ENCODE results near the gene CDH23. TPM values are rescaled to one million over a fixed set of nuclear protein-coding genes. Genes with fewer than 3 reads are reported as not detected.

CDH23 gene
- total RNA-seq, 1 experiment from 2014 or later, result 0.07 TPM

DNA sequence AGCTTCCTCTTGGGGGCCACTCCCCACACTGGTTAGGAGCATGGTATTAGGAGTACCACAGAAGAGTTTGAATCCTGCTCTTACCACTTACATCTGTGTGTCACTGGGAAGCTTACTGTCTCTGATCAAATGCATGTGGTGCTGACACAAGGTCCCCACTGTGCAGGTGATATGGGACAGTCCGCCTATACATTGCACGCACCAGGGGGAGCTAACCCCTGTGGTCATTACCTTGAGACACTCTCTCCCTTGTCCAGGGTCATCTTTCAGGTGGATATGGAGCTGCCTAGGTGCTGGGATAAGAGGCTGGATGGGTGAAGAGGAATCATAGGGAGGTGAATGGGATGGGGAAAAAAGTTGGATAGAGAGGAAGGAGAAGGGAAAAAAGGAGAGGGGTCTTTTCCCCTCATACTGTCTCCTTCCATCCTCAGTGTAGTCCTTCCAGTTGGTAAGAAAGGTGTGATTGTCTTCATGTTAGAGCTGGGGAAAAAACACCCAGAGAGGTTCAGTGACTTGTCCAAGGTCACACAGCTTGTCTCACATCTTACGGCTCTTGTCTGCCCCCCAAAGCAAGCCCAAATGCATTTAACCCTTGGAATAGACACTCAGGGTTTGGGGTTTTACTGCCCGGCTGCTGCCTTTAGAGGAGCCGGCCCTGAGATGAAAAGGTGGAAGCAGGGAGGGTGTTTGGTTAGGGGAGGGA is 125.9 kb downstream of the CDH23 start:
- Mint-ChIP-seq H3K27ac (ENCODE audit: unreplicated experiment) (no peak overlapping the region), H3K36me3 (ENCODE audit: insufficient read depth, unreplicated experiment) (no peaks in the 10 kb centered on the region), H3K4me3 (ENCODE audit: low read depth, unreplicated experiment) (no peak overlapping the region), H3K4me1 (ENCODE audit: low read depth, unreplicated experiment) (no peaks in the 10 kb centered on the region), H3K9me3 (ENCODE audit: low read depth, unreplicated experiment) (no peaks in the 10 kb centered on the region), H3K27me3 (ENCODE audit: unreplicated experiment) (peaks cover 84% of the 10 kb centered on the region)
- TF ChIP-seq, protein P1, sequence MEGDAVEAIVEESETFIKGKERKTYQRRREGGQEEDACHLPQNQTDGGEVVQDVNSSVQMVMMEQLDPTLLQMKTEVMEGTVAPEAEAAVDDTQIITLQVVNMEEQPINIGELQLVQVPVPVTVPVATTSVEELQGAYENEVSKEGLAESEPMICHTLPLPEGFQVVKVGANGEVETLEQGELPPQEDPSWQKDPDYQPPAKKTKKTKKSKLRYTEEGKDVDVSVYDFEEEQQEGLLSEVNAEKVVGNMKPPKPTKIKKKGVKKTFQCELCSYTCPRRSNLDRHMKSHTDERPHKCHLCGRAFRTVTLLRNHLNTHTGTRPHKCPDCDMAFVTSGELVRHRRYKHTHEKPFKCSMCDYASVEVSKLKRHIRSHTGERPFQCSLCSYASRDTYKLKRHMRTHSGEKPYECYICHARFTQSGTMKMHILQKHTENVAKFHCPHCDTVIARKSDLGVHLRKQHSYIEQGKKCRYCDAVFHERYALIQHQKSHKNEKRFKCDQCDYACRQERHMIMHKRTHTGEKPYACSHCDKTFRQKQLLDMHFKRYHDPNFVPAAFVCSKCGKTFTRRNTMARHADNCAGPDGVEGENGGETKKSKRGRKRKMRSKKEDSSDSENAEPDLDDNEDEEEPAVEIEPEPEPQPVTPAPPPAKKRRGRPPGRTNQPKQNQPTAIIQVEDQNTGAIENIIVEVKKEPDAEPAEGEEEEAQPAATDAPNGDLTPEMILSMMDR (IDR thresholded peaks at IDR 0.05; ENCODE audit: unreplicated experiment), result no peak
- CTCF ChIA-PET, result interaction anchor here (0.6 to 1.5 kb wide), 7 partner anchors 9 to 853 kb away, joined by 3 to 6 read pairs (median 4); partner anchors contain the start of gene SLC29A3
- BruUV-seq (replicated peaks), result no TSS peak
- intact Hi-C loops (cut with micrococcal nuclease; ENCODE audit: unreplicated experiment), result no loop called here
- DNase-seq, result no peak

DNA sequence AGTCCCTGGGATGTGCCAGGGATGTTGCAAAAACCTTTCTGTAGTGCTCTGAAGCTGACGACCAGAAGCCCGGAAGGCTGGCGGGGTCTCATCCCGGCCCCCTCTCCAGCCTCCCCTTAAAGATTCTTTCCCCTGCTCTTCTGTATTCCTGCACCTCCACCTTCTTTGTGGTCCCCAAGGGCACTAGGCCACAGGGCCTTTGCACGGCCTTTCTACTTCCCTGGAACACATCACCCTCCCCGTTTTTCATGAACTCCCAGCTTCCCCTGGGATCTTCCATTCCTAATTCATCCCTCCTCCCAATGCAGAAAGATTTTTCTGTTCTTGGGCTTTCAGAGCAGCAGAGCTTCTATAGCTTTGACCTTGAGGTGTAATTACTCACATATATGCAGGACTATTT is 127.0 kb downstream of the CDH23 start:
- no peak for DNase-seq
- no peaks in the 10 kb centered on the region for H3K9me3 Mint-ChIP-seq (ENCODE audit: low read depth, unreplicated experiment)
- no peak overlapping the region for H3K27ac Mint-ChIP-seq (ENCODE audit: unreplicated experiment)
- no peaks in the 10 kb centered on the region for H3K36me3 Mint-ChIP-seq (ENCODE audit: insufficient read depth, unreplicated experiment)
- CTCF ChIA-PET, result interaction anchor here (0.6 to 1.5 kb wide), 2 partner anchors 204 to 232 kb away, joined by 3 read pairs; partner anchors contain the start of gene SLC29A3
- TF ChIP-seq, protein P1 (IDR thresholded peaks at IDR 0.05; ENCODE audit: unreplicated experiment), result no peak
- no peaks in the 10 kb centered on the region for H3K4me1 Mint-ChIP-seq (ENCODE audit: low read depth, unreplicated experiment)
- no TSS peak for BruUV-seq (replicated peaks)
- no peak overlapping the region for H3K4me3 Mint-ChIP-seq (ENCODE audit: low read depth, unreplicated experiment)
- peaks cover 94% of the 10 kb centered on the region for H3K27me3 Mint-ChIP-seq (ENCODE audit: unreplicated experiment)
- intact Hi-C loops (cut with micrococcal nuclease; ENCODE audit: unreplicated experiment), result no loop called here

DNA sequence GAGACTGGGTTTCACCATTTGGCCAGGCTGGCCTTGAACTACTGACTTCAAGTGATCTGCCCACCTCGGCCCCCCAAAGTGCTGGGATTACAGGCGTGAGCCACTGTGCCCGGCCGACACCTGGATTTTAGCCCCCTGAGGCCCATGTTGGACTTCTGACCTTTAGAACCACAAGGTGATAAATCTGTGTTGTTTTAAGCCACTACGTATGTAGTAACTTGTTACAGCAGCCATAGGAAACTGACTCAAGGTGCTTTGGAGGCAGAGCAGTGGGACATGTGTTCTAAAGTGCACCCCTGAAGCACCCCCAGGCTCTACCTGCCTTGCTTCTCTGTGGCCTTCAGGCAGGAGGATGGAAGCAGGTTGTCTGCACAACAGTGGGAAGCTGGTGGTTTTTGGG is 128.4 kb downstream of the CDH23 start:
- no TSS peak for BruUV-seq (replicated peaks)
- no peak overlapping the region for H3K4me3 Mint-ChIP-seq (ENCODE audit: low read depth, unreplicated experiment)
- no peaks in the 10 kb centered on the region for H3K36me3 Mint-ChIP-seq (ENCODE audit: insufficient read depth, unreplicated experiment)
- no peaks in the 10 kb centered on the region for H3K4me1 Mint-ChIP-seq (ENCODE audit: low read depth, unreplicated experiment)
- H3K27me3 Mint-ChIP-seq (ENCODE audit: unreplicated experiment), result peaks cover 100% of the 10 kb centered on the region
- TF ChIP-seq, protein P1 (IDR thresholded peaks at IDR 0.05; ENCODE audit: unreplicated experiment), result no peak
- no peak overlapping the region for H3K27ac Mint-ChIP-seq (ENCODE audit: unreplicated experiment)
- CTCF ChIA-PET, result no interaction called here
- H3K9me3 Mint-ChIP-seq (ENCODE audit: low read depth, unreplicated experiment), result no peaks in the 10 kb centered on the region
- intact Hi-C loops (cut with micrococcal nuclease; ENCODE audit: unreplicated experiment), result no loop called here
- no peak for DNase-seq

DNA sequence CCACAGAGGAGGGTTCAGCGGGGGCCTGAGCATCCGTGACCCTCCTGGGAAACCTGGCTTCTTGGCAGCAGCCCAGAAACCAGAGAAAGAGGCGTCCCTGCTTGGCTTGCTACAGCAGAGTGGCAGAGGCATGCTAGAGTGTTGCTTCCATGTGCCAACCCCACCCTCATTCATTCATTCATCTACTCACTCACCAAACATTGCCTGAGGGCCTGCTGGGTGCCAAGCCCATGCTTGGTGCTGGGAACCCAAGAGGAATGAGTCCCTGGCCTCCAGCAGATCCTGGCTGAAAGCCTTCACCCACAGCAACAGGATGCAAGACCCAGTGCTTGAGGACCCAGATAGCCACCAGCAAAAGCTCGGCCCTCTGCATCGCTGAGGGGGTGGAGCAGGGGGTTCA is 129.0 kb downstream of the CDH23 start:
- intact Hi-C loops (cut with micrococcal nuclease; ENCODE audit: unreplicated experiment), result no loop called here
- H3K36me3 Mint-ChIP-seq (ENCODE audit: insufficient read depth, unreplicated experiment), result no peaks in the 10 kb centered on the region
- no peak for DNase-seq
- no peaks in the 10 kb centered on the region for H3K9me3 Mint-ChIP-seq (ENCODE audit: low read depth, unreplicated experiment)
- CTCF ChIA-PET, result no interaction called here
- no peaks in the 10 kb centered on the region for H3K4me1 Mint-ChIP-seq (ENCODE audit: low read depth, unreplicated experiment)
- no TSS peak for BruUV-seq (replicated peaks)
- H3K4me3 Mint-ChIP-seq (ENCODE audit: low read depth, unreplicated experiment), result no peak overlapping the region
- TF ChIP-seq, protein P1 (IDR thresholded peaks at IDR 0.05; ENCODE audit: unreplicated experiment), result no peak
- no peak overlapping the region for H3K27ac Mint-ChIP-seq (ENCODE audit: unreplicated experiment)
- peaks cover 100% of the 10 kb centered on the region for H3K27me3 Mint-ChIP-seq (ENCODE audit: unreplicated experiment)
